ENCODE results near the gene MAP4K4. TPM values are rescaled to one million over a fixed set of nuclear protein-coding genes. Genes with fewer than 3 reads are reported as not detected.

MAP4K4 gene
- total RNA-seq, 4 donors from 2014 or later, result 40.0 to 85.5 (median 59.5) TPM

DNA sequence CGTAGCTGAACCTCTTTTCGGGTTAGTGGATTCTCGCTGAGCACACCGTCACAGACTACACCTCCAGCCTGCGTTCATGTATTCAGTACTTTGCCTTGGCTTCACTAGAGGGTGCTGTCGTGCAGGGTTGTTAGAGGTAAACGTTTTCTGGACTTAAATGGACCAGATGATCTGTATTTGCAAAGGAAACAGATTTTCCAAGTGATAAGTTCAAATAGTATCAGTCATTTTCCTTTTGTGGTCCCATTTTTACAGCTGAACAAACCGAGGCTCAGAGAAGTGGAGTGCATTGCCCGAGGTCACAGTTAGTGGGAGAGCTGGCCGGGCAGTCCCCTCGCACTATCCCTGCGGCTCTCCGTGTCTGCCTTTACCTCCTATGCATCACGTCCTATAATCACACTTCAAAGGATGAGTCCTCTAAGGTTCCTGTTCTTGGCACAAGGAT is 125.9 kb downstream of the MAP4K4 start:
- H3K9me3 ChIP-seq, result no peaks in the 10 kb centered on the region
- no peaks in the 10 kb centered on the region for H3K27me3 ChIP-seq
- peaks cover 0 to 10% of the 10 kb centered on the region in 2 donors for H3K36me3 ChIP-seq
- intact Hi-C loops (cut with DNase I; ENCODE audit: low total_unique reads), result no loop called here
- no peak overlapping the region for H3K4me3 ChIP-seq
- TF ChIP-seq, protein P1, sequence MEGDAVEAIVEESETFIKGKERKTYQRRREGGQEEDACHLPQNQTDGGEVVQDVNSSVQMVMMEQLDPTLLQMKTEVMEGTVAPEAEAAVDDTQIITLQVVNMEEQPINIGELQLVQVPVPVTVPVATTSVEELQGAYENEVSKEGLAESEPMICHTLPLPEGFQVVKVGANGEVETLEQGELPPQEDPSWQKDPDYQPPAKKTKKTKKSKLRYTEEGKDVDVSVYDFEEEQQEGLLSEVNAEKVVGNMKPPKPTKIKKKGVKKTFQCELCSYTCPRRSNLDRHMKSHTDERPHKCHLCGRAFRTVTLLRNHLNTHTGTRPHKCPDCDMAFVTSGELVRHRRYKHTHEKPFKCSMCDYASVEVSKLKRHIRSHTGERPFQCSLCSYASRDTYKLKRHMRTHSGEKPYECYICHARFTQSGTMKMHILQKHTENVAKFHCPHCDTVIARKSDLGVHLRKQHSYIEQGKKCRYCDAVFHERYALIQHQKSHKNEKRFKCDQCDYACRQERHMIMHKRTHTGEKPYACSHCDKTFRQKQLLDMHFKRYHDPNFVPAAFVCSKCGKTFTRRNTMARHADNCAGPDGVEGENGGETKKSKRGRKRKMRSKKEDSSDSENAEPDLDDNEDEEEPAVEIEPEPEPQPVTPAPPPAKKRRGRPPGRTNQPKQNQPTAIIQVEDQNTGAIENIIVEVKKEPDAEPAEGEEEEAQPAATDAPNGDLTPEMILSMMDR (IDR thresholded peaks at IDR 0.05 in 4 of 5, conservative IDR thresholded peaks at IDR 0.05 in 1 of 5), result peak; percentile 24 to 67 (median 48)
- no peak for TF ChIP-seq POLR2A (IDR thresholded peaks at IDR 0.05)
- DNase-seq (peak; percentile 13 to 42), ATAC-seq (peak; percentile 73 to 77)
- in situ Hi-C loops (cut with MboI; ENCODE audit: low sequenced_read_pairs in 4 of 4), result loop anchor here in 3 of 4 donors (10.0 kb wide), 3 partner anchors 129 to 409 kb away; partner anchors contain the start of gene MAP4K4 (in 2 of the 3)
- peaks cover 15 to 17% of the 10 kb centered on the region in 2 donors for H3K4me1 ChIP-seq
- no peak overlapping the region for H3K27ac ChIP-seq

DNA sequence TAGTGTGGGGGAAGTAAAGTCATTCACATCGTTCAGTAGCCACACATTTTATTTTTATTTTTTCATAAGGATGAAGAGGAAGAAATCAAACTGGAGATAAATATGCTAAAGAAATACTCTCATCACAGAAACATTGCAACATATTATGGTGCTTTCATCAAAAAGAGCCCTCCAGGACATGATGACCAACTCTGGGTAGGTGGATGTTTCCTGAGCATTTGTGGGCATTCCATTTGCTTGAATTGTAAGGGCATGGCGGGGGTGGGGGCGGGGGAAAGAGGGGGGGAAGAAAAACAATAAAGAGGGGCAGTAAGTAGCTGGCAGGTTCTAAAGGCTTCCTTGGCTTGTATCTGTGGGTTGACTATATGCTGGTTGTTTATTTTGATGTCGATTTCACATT is 126.4 kb downstream of the MAP4K4 start:
- intact Hi-C loops (cut with DNase I; ENCODE audit: low total_unique reads) (no loop called here), in situ Hi-C loops (cut with MboI; ENCODE audit: low sequenced_read_pairs in 4 of 4) (loop anchor here in 3 of 4 donors (10.0 kb wide), 3 partner anchors 129 to 409 kb away; partner anchors contain the start of gene MAP4K4 (in 2 of the 3))
- Histone ChIP-seq H3K4me3 (no peak overlapping the region), H3K27ac (no peak overlapping the region), H3K36me3 (peaks cover 0 to 10% of the 10 kb centered on the region in 2 donors), H3K27me3 (no peaks in the 10 kb centered on the region), H3K4me1 (peaks cover 15 to 16% of the 10 kb centered on the region in 2 donors), H3K9me3 (no peaks in the 10 kb centered on the region)
- no peak for TF ChIP-seq POLR2A (IDR thresholded peaks at IDR 0.05)
- TF ChIP-seq, protein P1 (IDR thresholded peaks at IDR 0.05 in 4 of 5, conservative IDR thresholded peaks at IDR 0.05 in 1 of 5), result no peak
- ATAC-seq (no peak), DNase-seq (no peak)

DNA sequence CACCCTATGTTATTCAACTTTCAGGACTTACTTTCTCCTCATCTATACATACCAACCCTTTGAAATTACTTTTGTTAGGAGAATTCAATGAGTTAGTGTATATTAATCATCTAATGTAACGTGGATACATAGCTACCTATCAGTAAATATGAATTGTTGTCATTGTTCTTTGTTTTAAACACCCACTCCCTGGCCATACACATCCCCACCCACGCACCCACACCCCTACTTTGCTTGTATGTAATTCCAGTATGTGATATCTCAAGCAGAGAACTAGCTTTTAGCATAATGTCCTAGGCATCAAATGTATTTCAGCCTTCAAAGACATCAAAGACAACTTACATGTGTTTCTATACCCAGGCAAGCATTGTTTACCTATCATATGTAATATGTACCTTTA is 129.2 kb downstream of the MAP4K4 start:
- H3K27ac ChIP-seq, result no peak overlapping the region
- ATAC-seq (no peak), DNase-seq (no peak)
- H3K36me3 ChIP-seq, result peaks cover 0 to 11% of the 10 kb centered on the region in 2 donors
- in situ Hi-C loops (cut with MboI; ENCODE audit: low sequenced_read_pairs in 4 of 4), result loop anchor here (5.0 to 25.0 kb wide), 7 partner anchors 132 to 489 kb away; partner anchors contain the start of gene MAP4K4 (in 2 of the 4)
- peaks cover 11 to 12% of the 10 kb centered on the region in 2 donors for H3K4me1 ChIP-seq
- no peaks in the 10 kb centered on the region for H3K9me3 ChIP-seq
- intact Hi-C loops (cut with DNase I; ENCODE audit: low total_unique reads), result no loop called here
- no peak overlapping the region for H3K4me3 ChIP-seq
- TF ChIP-seq, protein P1 (IDR thresholded peaks at IDR 0.05 in 4 of 5, conservative IDR thresholded peaks at IDR 0.05 in 1 of 5), result no peak
- TF ChIP-seq POLR2A (IDR thresholded peaks at IDR 0.05), result no peak
- H3K27me3 ChIP-seq, result no peaks in the 10 kb centered on the region

DNA sequence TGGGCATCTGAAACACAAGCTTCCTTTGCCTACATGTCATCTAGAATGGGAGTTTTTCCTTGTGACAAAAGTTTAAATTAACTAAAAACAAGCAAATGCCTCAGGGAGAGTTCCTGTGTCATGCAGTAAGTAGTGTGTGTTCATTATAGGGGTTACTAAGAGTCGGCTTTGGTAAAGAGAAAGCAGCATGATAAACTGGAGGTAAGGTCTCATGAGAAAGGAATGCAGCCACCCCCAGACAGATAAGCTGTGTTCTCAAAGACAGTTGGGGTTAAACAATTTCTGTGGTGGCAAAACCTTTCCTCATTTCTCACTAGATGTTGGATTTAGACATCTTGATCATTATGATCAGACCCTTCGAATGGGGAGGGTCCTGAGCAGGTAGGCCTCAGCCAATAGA is 129.7 kb downstream of the MAP4K4 start:
- in situ Hi-C loops (cut with MboI; ENCODE audit: low sequenced_read_pairs in 4 of 4), result loop anchor here (5.0 to 25.0 kb wide), 7 partner anchors 132 to 490 kb away; partner anchors contain the start of gene MAP4K4 (in 2 of the 4)
- Histone ChIP-seq H3K27ac (peak overlapping the region in 1 of 4 donors; percentile 10), H3K4me3 (no peak overlapping the region), H3K9me3 (no peaks in the 10 kb centered on the region), H3K4me1 (peaks cover 11 to 12% of the 10 kb centered on the region in 2 donors), H3K36me3 (peaks cover 0 to 14% of the 10 kb centered on the region in 2 donors), H3K27me3 (no peaks in the 10 kb centered on the region)
- TF ChIP-seq POLR2A (IDR thresholded peaks at IDR 0.05), result no peak
- TF ChIP-seq, protein P1 (IDR thresholded peaks at IDR 0.05 in 4 of 5, conservative IDR thresholded peaks at IDR 0.05 in 1 of 5), result no peak
- intact Hi-C loops (cut with DNase I; ENCODE audit: low total_unique reads), result no loop called here
- ATAC-seq (no peak), DNase-seq (no peak)
